NCI-H2081 treated with DMSO at 0.1 percent for 48 hours (cell line): ENCODE data around the gene ELF2.
"Not testable (repeated sequence)": the region's sequence is repeated elsewhere in the genome, so short reads cannot be mapped to it uniquely, and the experiment has no call there.

ENCODE experiments used
- DNase-seq: peaks from one replicate; lab custom pipeline; 2025; lab: John Stamatoyannopoulos, UW

ELF2 gene

DNA sequence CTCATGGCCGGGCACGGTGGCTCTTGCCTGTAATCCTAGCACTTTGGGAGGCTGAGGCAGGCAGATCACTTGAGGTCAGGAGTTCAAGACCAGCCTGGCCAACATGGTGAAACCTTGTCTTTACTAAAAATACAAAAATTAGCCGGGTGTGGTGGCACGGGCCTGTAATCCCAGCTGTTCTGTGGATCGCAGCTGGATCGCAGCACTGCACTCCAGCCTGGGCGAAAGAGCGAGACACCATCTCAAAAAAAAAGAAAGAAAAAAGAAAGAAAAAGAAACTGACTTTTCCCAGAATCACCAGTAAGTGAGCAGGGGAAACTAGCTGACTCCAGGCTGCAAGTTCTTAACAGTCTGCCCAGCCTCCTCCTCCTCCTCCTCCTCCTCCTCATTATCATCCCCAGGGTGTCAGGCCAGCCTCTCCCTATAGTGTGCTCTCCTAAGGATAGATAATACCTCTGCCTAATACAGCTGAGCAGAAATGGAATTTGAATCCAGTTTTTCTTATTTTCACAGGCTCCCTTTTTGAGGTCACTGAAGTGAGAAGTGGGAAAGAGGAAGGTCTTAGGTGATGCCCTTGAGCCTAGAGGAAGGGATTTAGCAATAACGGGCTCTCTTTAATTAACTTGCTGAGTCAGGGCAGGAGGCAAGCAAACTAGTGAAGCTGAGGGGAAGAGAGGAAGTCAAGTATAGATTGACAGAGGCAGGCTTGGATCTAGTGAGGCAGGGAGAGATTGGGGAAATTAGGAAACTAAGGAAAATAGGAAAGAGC is 11.8 kb upstream of the ELF2 start:
- no peak for DNase-seq

DNA sequence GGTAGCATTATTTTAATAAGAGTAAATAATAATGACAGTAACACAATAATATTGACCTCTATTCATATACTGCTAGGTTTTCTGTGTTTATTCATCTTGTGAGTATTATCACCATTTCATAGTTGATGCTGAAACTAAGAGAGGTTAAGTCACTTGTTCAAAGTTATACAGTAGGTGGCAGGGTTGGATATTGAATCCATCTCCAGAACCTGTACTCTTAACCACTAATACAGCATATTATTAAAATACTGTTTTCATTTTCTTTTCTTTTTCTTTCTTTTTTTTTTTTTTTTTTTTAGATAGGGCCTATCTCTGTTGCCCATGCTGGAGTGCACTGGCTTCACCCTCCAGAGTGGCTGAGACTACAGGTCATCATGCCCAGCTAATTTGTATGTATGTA is 7.1 kb upstream of the ELF2 start:
- DNase-seq: no peak

DNA sequence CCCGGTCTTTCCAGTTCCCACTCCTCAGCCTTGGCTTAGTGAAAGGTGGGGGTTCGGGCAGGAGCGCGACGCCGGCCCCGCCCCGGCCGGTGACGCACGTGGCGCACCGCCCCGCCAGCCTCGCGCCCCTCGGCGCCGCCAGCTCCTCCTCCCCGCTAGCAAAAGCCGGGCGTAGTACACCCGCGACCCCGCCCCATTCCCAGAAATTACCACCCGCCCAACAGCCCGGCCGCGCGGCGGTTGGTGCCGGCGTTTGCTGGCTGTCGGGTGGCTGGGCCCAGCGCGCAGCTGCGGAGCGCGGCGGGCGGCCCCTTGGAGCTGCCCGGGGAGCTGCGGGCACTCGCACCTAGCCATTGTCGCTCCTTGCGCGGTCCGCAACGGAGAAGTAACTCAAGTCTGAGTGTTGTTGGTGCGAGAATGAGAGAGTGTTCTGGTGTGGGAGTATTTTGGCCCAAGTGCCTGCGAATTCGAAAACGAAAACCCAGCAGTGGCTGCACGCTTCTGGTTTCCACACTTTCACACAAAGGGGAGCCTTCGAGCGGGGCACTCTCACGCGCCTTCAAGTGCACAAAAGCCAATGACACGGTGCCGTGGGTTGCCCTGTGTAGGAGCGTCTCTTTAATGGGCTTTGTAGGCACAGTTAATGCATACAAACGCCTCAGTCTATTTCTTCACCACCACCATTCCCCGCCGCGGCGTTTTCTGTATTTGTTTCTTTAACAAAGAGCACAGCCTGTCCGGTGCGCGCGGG is 1.0 kb upstream of the ELF2 start:
- peak; percentile 27 for DNase-seq

DNA sequence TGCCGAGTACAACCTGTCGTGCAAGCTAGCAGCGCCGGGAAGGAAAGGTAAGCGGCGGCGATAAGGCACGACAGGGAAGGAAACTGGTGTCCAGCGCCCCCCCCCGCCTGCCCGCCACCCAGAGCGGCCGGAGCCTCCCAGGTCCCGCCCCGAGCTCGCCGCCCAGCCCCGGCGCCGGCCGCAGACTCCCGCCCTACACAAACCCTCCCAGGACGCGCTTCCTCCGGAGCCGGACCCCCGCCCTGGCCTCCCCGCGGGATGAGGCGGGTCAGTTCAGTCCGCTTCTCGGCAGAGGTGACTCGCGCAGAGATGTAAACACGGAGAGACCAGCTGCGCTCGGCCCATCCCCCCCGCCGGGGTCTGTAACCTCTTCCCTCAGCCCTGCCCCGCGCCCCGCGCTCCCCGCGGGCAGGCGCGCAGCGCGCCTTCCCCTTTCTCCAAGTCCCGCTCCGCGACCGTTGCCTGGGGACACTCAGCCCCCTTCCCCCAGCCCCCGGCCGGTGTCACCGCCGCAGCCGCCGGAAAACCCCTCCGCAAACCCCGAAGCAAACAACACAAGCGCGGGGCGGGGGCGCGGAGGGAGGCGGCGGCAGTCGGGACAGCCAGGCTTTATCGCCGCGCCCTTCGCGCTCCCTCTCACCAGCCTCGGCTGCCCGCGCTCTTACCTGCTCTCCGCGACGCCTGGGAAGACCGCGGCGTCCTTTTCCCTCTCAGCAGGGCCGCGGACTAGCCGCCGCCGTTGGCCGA is 543 bp downstream of the ELF2 start:
- DNase-seq: no peak

DNA sequence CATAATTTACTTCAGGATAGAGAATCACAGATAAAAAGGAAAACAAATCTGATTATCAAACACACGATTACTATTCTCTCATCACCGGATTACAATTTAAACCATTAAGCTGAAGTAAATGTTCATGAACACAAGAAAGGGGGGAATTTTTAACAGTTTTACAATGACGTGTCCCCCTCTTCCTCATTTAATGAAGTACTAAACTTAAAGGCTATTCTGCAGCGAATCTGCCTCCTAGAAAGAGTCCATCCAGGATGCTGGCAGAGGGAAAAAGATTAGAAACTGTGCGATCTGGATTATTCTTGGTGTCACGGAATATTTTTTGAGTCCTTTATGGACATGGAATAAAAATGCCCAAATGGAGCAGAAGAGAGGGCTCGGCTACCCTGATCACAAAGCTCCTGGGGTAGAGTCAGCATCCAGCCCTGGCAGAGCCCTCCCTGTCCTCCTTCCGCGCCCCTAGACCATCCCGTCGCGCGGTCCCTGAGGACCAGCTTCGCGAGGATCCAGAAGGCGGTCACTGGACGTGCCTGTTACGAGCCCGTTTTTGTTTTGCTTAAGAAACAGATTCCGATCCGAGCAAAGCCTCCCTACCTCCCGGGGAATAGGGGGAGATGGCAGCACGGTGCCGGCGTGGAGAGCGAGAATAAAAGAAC is 1.2 kb downstream of the ELF2 start:
- DNase-seq: no peak

DNA sequence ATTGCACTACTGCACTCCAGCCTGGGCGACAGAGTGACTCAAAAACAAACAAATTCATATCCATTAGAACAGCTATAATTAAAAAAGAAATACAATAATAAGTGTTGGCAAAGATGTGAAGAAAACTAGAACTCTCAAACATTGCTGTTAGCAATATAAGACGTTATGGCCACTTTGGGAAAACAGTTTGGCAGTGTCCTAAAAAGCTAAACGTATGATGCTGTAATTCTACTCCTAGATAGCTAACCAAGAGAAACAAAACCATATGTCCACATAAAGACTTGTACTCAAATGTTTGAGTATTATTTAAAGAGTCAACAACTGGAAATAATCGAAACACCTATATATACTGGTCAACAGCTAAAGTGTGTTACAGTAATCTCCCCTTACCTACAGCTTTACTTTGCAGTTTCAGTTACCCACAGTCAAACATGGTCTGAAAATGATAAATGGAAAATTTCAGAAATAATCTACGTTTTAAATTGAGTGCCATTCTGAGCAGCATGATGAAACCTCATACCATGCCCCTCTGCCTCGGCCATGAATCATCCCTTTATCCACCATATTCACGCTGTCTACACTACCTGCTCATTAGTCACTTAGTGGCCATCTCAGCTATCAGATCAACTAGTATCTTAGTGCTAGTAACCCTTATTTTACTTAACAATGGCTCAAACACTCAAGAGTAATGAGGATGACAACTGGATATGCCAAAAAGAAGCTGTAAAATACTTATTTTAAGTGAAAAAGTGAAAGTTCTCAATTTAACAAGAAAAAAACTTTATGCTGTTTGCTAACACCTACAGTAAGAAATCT is 4.9 kb downstream of the ELF2 start:
- DNase-seq: no peak

DNA sequence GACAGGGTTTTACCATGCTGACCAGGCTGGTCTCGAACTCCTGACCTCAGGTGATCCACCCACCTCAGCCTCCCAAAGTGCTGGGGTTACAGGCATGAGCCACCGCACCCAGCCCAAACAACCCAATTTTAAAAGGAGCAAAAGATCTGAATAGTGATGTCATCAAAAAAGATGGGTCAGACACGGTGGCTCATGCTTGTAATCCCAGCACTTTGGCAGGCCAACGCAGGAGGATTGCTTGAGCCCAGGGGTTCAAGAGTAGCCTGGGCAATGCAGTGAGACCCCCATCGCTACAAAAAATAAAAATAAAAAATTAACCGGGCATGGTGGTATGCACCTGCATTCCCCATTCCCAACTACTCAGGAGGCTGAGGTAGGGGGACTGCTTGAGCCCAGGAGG is 6.1 kb downstream of the ELF2 start:
- no peak for DNase-seq

DNA sequence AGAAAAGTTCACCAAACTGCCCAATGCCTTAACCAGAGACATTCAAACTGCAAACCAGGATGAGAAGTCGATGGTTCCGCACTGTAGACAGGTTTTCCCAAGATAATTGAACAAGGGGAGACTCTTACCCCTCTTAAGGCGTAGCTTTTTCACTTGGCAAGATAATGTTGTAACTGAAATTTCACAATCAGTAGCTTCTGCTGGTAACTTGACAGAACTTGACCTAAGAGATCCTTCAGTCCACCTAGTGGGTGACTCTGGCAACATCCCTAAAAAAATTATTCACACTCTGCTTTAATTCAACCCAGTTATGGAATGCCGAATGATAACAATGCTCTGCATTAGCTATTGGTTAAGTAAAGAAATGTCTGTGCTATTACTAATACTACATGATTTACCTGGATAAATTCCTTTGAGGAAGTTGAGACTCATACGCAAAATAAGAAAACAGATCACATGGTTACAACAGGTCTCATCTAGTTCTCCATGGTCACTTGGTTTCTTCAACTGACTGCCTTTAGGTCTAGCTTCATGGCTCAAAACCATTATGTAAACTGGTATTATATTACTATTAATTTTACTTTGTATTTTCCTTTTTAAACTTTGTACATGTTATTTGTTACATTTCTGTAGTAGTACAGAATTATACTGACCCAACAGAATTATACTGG is 9.1 kb downstream of the ELF2 start:
- no peak for DNase-seq

DNA sequence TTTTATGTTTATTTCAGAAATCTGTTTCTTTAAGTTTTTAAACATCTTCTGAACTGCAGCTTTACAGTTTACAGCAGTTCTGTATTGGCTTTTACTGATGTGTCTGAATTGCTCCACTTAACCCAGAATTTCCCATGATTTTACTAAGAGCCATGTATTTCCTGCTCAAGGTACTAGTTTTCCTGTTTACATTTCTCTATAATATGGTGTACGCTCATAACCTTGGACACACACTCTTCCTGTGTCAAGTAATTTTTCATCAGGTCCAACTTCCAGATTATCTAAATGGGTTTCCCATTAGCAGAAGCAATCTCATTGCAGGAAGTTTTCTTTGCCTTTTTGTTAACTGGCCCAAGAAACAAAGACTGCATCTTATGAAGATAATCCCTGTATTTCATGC is 12.3 kb downstream of the ELF2 start:
- no peak for DNase-seq

DNA sequence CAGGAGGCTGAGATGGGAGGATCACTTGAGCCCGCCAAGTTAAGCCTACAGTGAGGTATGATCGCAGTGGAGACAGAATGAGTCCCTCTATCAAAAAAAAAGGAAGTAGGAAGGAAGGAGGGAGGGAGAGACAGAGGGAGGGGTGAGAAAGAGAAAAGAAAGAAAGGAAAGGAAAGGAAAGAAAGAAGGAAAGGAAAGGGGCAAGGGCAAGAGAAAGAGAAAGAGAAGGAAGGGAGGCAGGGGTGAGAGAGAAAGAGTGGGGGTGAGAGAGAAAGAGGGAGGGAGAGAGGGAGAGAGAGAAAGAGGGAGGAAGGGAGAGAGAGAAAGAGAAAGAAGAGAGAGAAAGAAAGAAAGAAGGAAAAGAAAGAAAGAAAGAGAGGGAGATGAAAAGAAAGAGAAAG is 13.2 kb downstream of the ELF2 start:
- DNase-seq: no peak

DNA sequence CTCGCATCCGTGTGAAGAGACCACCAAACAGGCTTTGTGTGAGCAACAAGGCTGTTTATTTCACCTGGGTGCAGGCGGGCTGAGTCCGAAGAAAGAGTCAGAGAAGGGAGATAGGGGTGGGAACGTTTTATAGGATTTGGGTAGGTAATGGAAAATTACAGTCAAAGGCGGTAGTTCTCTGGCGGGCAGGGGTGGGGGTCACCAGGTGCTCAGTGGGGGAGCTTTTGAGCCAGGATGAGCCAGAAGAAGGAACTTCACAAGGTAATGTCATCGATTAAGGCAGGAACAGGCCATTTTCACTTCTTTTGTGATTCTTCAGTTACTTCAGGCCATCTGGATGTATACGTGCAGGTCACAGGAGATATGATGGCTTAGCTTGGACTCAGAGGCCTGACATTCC is 19.0 kb downstream of the ELF2 start:
- not testable (repeated sequence) for DNase-seq

DNA sequence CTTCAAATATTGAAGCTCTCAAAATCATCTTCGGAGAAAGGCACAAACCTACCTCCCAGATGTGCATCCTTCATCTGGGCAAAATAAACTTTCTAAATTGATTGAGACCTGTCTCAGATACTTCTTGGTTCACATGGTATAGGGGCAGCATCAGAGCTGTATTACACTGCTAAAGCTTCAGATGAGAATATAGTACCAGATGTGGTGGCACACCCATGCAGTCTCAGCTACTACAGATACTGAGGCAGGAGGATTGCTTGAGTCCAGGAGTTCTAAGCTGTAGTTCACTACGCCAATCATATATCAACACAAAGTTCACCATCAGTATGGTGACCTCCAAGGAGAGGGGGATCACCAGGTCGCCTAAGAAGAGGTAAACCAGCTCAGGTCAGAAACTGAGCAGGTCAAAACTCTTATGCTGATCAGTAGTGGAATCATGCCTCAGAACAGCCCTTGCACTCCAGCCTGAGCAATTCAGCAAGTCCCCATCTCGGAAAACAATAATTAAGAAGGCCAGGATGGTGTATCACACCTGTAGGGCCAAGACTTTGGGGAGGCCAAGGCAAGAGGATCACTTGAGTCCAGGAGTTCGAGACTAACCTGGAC is 22.0 kb downstream of the ELF2 start:
- no peak for DNase-seq

DNA sequence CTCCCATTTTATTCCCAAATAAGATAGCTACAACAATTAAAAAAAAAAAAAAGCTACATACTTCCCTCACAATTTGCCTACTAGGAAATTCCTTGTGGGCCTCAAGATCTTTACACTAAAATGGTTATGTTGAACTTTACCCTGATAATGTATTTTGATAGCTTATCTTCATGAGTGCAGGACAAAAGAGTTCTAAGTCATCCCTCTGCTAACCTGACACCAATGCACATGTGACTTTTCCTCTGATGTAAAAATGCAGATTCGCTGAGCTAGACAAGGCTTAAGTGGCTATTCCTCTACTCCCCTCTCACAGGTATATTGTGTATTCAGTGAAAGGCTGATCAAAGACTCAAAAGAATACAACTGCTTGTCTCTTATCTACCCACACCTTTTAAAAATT is 22.5 kb downstream of the ELF2 start:
- DNase-seq: no peak

DNA sequence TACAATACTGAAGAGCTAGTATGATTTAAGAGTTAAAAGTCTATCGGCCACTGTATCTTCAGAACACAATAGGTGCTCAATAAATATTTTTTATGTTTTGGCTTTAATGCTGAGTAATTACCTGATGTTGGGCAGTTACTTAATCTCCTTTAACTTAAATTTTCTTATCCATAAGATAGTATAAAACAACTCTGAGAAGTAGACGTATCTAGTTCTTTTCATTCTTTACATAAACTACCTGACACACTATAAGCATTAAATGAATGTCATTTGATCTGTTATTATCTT is 22.9 kb downstream of the ELF2 start:
- DNase-seq: no peak

DNA sequence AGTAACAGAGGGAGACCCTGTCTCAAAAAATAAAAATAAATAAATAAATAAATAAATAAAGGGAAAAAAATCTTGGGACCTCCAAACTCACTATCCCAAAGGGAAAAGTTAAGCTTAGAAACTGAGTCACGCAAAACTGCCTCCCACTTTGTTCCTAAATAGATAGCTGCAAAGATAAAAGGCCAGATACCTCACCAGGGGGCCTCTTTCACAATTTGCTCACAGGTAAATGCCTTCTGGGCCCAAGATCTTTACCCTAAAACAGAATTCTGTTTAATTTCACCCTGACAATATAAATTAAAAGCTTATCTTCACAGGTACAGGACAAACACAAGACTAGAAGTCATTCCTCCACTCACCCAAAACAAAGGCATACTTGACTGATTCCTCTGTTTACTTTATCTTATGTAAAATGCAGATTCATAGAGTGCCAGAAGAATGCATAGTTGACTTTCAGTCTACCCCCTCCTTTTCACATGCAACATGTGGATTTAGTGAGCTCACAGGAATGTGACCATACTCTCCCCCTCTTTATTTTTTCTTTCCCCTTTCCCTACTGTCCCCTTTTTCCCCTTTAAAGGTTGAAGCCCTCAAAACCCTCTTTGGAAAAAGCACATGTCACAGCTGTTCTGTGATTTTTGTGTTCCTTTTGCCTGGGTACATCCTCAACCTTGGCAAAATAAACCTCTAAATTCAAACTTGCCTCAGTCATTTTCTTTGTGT is 23.4 kb downstream of the ELF2 start:
- DNase-seq: no peak

DNA sequence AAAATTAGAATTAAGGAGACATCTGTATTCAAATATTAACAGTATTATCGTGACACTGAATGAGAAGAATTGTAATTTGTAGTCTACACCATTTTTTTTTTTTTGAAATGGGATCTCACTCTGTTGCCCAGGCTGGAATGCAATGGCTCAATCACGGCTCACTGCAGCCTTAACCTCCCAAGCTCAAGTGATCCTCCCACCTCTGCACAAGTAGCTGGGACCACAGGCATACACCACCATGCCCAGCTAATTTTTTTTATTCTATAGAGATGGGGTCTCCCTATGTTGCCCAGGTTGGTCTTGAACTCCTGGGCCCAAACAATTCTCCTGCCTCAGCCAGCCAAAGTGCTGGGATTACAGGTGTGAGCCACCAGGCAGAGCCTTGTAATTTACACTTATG is 24.8 kb downstream of the ELF2 start:
- no peak for DNase-seq

DNA sequence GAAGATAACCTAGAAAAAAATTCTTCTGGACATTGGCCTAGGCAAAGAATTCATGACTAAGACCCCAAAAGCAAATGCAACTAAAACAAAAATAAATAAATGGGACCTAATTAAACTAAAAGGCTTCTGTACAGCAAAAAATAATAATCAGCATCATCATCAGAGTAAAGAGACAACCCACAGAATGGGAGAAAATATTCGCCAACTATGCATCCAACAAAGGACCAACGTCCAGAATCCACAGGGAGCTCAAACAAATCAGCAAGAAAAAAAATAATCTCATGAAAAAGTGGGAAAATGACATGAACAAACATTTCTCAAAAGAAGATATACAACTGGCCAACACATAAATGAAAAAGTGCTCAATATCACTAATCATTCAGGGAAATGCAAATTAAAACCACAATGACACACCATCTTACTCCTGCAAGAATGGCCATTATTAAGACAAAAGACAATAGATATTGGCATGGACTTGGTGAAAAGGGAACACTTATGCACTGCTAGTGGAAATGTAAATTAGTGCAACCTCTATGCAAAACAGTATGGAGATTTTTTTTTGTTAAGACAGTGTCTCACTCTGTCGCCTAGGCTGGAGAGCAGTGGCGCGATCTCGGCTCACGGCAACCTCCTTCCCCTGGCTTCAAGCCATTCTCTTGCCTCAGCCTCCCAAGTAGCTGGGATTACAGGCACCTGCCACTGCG is 29.9 kb downstream of the ELF2 start:
- DNase-seq: no peak

DNA sequence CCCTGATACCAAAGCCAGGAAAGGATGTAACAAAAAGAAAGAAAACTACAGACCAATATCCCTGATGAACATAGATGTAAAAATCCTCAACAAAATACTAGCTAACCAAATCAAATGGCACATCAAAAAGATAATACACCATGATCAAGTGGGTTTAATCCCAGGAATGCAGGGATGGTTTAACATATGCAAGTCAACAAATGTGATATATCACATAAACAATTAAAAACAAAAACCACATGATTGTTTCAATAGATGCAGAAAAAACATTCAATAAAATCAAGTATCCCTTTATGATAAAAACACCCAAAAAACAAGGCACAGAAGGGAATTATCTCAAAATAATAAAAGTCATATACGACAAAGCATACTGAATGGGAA is 31.5 kb downstream of the ELF2 start:
- DNase-seq: no peak

DNA sequence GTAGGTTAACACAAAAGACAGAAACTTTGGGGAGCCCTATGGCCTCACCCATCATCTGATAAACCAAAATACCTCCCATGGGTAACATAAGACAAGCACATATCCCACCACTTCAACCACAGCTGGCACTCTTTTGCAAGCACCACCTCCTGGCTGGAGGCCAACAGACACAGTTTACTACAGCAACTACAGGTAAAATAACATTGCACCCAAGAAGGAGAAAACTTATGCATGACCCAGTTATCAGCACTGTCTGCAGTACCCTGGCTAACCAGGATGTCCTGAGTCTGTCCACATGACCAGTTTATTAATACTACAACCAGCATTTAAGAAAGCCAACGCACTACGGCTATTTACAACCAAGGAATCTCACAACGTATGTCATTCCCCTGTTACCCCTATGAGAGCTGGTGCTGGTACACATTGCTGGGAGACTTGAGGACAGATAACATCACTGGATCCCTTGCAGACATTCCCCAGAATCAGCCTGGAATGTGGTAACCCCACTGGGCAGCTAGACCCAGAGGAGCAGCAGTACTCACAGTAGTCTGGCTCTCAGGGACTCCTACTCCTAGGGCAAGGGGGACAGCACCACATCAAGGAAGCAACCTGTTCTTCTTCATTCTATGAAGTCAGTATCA is 32.0 kb downstream of the ELF2 start:
- DNase-seq: no peak
